Neuronal stem cell (in vitro differentiated cells): ENCODE measurements around the gene ACBD7.

Source experiments
- DNase-seq: peaks from one replicate; pipeline ENCODE4 v3.0.0-alpha.2; 2013; ENCODE audit warnings: low spot score
- H2AFZ ChIP-seq: one replicate; pipeline ENCODE4 v1.6.1; 2013; ENCODE audit warnings: mild to moderate bottlenecking, low read length, inconsistent platforms
- H2AK5ac ChIP-seq: 2 replicates; pipeline ENCODE4 v1.6.1; 2013; ENCODE audit warnings: low read depth, mild to moderate bottlenecking, inconsistent platforms, low read length, moderate library complexity, mixed read lengths
- H2BK120ac ChIP-seq: 2 replicates; pipeline ENCODE4 v1.6.1; 2013; ENCODE audit warnings: low read depth, mild to moderate bottlenecking, inconsistent platforms, low read length, moderate library complexity, mixed read lengths
- H2BK12ac ChIP-seq: one replicate; pipeline ENCODE4 v1.6.1; 2013; ENCODE audit warnings: low read length, inconsistent platforms
- H2BK15ac ChIP-seq: 2 replicates; pipeline ENCODE4 v1.6.1; 2013; ENCODE audit warnings: mild to moderate bottlenecking, low read length, inconsistent platforms, mixed read lengths
- H2BK5ac ChIP-seq: one replicate; pipeline ENCODE4 v1.6.1; 2013; ENCODE audit warnings: inconsistent platforms, mild to moderate bottlenecking, low read length, moderate library complexity
- H3K14ac ChIP-seq: one replicate; pipeline ENCODE4 v1.6.1; 2013; ENCODE audit warnings: low read length, inconsistent platforms
- H3K18ac ChIP-seq: 2 replicates; pipeline ENCODE4 v1.6.1; 2013; ENCODE audit warnings: low read length, inconsistent platforms
- H3K23ac ChIP-seq: 2 replicates; pipeline ENCODE4 v1.6.1; 2013; ENCODE audit warnings: low read depth, mild to moderate bottlenecking, mixed read lengths, low read length, inconsistent platforms; ENCODE audit not compliant: poor library complexity
- H3K27ac ChIP-seq: replicated peaks from 3 replicates; pipeline ENCODE4 v1.5.1; 2013; ENCODE audit warnings: low read length, inconsistent platforms
- H3K27me3 ChIP-seq, 3 experiments: 2 replicates each; pipeline ENCODE4 v1.6.1; 2013; ENCODE audit warnings: low read length in 3 of 3, mild to moderate bottlenecking in 2 of 3, inconsistent platforms in 1 of 3, low read depth in 1 of 3, mixed read lengths in 1 of 3, moderate library complexity in 1 of 3; ENCODE audit not compliant: control insufficient read depth in 3 of 3, insufficient read depth in 3 of 3
- H3K36me3 ChIP-seq, 2 donors: replicated peaks in 1 of 2; 2 replicates each; pipeline ENCODE4 v1.6.1; 2013; ENCODE audit warnings: low read length in 2 of 2; ENCODE audit not compliant: control insufficient read depth in 2 of 2, insufficient read depth in 2 of 2
- H3K4ac ChIP-seq: 2 replicates; pipeline ENCODE4 v1.6.1; 2013; ENCODE audit warnings: inconsistent platforms, mild to moderate bottlenecking, low read length, moderate library complexity
- H3K4me1 ChIP-seq, 2 donors: 1 replicate in 1 of 2; 2 replicates in 1 of 2; pipeline ENCODE4 v1.6.1; 2013; ENCODE audit warnings: low read length in 2 of 2, low read depth in 1 of 2; ENCODE audit not compliant: control insufficient read depth in 2 of 2, insufficient read depth in 1 of 2
- H3K4me2 ChIP-seq: one replicate; pipeline ENCODE4 v1.6.1; 2013; ENCODE audit warnings: mild to moderate bottlenecking, low read length, inconsistent platforms; ENCODE audit not compliant: insufficient read depth, poor library complexity, severe bottlenecking
- H3K4me3 ChIP-seq, 2 donors: 2 replicates each; pipeline ENCODE4 v1.5.1; 2013; ENCODE audit warnings: low read length in 2 of 2, mild to moderate bottlenecking in 2 of 2, inconsistent platforms in 1 of 2, moderate library complexity in 1 of 2
- H3K79me1 ChIP-seq: one replicate; pipeline ENCODE4 v1.6.1; 2013; ENCODE audit warnings: low read depth, mild to moderate bottlenecking, inconsistent platforms, low read length, moderate library complexity
- H3K9ac ChIP-seq: one replicate; pipeline ENCODE4 v1.6.1; 2013; ENCODE audit warnings: mild to moderate bottlenecking, low read depth, low read length, inconsistent platforms; ENCODE audit not compliant: poor library complexity
- H3K9me3 ChIP-seq, 2 donors: replicated peaks in 1 of 2; 2 replicates each; pipeline versions ENCODE3 to v1.6.1; 2013; ENCODE audit warnings: low read length in 2 of 2, mild to moderate bottlenecking in 2 of 2, inconsistent platforms in 1 of 2, low read depth in 1 of 2, mixed read lengths in 1 of 2, moderate library complexity in 1 of 2; ENCODE audit not compliant: control insufficient read depth in 2 of 2, insufficient read depth in 1 of 2
- H4K8ac ChIP-seq: one replicate; pipeline ENCODE4 v1.6.1; 2013; ENCODE audit warnings: low read depth, mild to moderate bottlenecking, inconsistent platforms, low read length, moderate library complexity
- H4K91ac ChIP-seq: one replicate; pipeline ENCODE4 v1.6.1; 2013; ENCODE audit warnings: low read length, low read depth, mild to moderate bottlenecking, inconsistent platforms; ENCODE audit not compliant: poor library complexity
- WGBS, 2 donors: extraction: QIAGEN DNeasy Blood & Tissue Kit; methylation state at CpG; one replicate each; pipeline ENCODE4 v1.1.7; 2013; ENCODE audit warnings: missing lambda C conversion rate in 2 of 2, mixed read lengths in 1 of 2; ENCODE audit not compliant: insufficient read length in 2 of 2, insufficient replicate concordance in 1 of 2; ENCODE audit errors: extremely low coverage in 2 of 2; 5-methylcytosine and 5-hydroxymethylcytosine counted together

ACBD7 gene

DNA sequence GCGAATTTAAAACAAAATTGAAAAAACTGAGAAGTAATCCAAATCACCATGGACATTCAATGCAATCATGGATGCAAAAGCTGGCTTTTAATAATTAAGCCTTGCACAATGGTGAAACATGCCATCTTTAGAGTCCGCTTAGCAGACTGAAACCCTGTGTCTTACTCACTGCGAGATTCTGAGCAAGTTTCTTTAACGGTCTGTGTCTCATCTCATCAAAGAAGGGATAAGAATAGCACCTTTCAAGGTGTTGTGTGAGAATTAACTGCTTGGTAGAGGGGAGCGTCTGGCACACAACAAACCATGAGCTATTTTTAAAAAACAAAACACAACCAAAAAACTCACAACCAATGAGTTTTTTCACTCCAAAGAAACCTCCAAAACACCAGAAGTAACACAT is 21.4 kb downstream of the ACBD7 start:
- H3K79me1 ChIP-seq = no peaks in the 10 kb centered on the region
- H3K9ac ChIP-seq = no peak overlapping the region
- H2BK5ac ChIP-seq = no peak overlapping the region
- no peak overlapping the region for H3K27ac ChIP-seq
- no peak for DNase-seq
- H3K4me2 ChIP-seq = no peak overlapping the region
- H2AFZ ChIP-seq = no peak overlapping the region
- no peak overlapping the region for H4K8ac ChIP-seq
- no peak overlapping the region for H3K4ac ChIP-seq
- no peak overlapping the region for H3K18ac ChIP-seq
- H2BK15ac ChIP-seq = no peak overlapping the region
- H3K27me3 ChIP-seq = no peaks in the 10 kb centered on the region
- no peak overlapping the region for H4K91ac ChIP-seq
- H2BK12ac ChIP-seq = no peak overlapping the region
- H3K9me3 ChIP-seq = peaks cover 1 to 12% of the 10 kb centered on the region in 2 donors
- WGBS, 2 donors = no CpG with 5 or more reads among the region's 5 CpGs
- no peaks in the 10 kb centered on the region for H3K4me1 ChIP-seq
- H2BK120ac ChIP-seq = no peak overlapping the region
- no peak overlapping the region for H3K23ac ChIP-seq
- H3K36me3 ChIP-seq = no peaks in the 10 kb centered on the region
- no peak overlapping the region for H2AK5ac ChIP-seq
- no peak overlapping the region for H3K14ac ChIP-seq
- H3K4me3 ChIP-seq = no peak overlapping the region

DNA sequence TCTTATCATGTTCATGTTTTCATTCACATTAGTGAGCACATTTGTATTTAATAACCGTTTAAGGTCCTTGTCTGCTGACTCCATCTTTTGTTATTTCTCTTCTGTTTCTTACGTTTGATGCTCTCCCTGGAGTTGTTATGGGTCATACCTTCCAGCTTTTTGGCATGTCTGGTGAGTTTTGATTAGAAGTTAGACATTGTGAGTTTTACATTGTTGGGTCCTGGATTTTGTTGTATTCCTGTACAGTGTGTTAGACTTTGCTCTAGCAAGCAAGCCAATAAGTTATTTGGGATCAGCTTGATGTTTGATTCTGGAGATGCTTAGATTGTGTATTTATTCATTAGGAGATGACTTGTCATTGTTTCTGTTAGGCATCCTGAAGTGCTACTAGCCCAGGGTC is 27.9 kb downstream of the ACBD7 start:
- H3K9ac ChIP-seq = no peak overlapping the region
- no peak overlapping the region for H3K4me3 ChIP-seq
- H3K14ac ChIP-seq = no peak overlapping the region
- no peak overlapping the region for H2BK12ac ChIP-seq
- no peak overlapping the region for H3K23ac ChIP-seq
- no peak overlapping the region for H2BK120ac ChIP-seq
- no peak overlapping the region for H4K91ac ChIP-seq
- no peaks in the 10 kb centered on the region for H3K79me1 ChIP-seq
- H3K4me2 ChIP-seq = no peak overlapping the region
- no peak overlapping the region for H2AFZ ChIP-seq
- no peak overlapping the region for H2BK5ac ChIP-seq
- H2BK15ac ChIP-seq = no peak overlapping the region
- DNase-seq = no peak
- WGBS, 2 donors = no CpG with 5 or more reads among the region's 2 CpGs
- H3K18ac ChIP-seq = no peak overlapping the region
- H3K36me3 ChIP-seq = no peaks in the 10 kb centered on the region
- no peak overlapping the region for H4K8ac ChIP-seq
- no peak overlapping the region for H3K4ac ChIP-seq
- no peaks in the 10 kb centered on the region for H3K4me1 ChIP-seq
- peaks cover 0 to 3% of the 10 kb centered on the region in 2 donors for H3K9me3 ChIP-seq
- H3K27me3 ChIP-seq = no peaks in the 10 kb centered on the region
- no peak overlapping the region for H2AK5ac ChIP-seq
- H3K27ac ChIP-seq = no peak overlapping the region

DNA sequence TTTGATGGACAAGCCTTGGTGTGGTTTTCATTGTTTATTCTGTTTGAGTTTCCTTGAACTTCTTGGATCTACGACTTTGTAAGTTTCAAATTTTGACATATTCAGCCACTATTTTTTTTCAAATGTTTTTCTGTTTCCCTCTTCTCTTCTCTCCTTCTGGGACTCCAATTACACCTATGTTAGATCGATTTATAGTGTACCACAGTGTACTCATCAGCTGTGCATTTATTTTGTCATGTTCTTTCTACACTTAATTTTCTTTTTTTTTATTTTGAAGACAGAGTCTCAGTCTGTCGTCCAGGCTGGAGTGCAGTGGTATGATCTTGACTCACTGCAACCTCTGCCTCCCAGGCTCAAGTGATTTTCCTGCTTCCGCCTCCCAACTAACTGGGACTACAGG is 28.7 kb downstream of the ACBD7 start:
- no peak for DNase-seq
- no peak overlapping the region for H2BK15ac ChIP-seq
- no peak overlapping the region for H3K14ac ChIP-seq
- no peaks in the 10 kb centered on the region for H3K27me3 ChIP-seq
- no peak overlapping the region for H4K8ac ChIP-seq
- H2BK12ac ChIP-seq = no peak overlapping the region
- H3K4ac ChIP-seq = no peak overlapping the region
- no peak overlapping the region for H3K23ac ChIP-seq
- H2AK5ac ChIP-seq = no peak overlapping the region
- H2AFZ ChIP-seq = no peak overlapping the region
- no peak overlapping the region for H3K9ac ChIP-seq
- WGBS, 2 donors = no CpG with 5 or more reads among the region's 4 CpGs
- no peak overlapping the region for H3K4me3 ChIP-seq
- H3K4me2 ChIP-seq = no peak overlapping the region
- no peak overlapping the region for H4K91ac ChIP-seq
- no peak overlapping the region for H3K27ac ChIP-seq
- H3K9me3 ChIP-seq = peaks cover 0 to 3% of the 10 kb centered on the region in 2 donors
- H3K4me1 ChIP-seq = no peaks in the 10 kb centered on the region
- H3K18ac ChIP-seq = no peak overlapping the region
- H3K36me3 ChIP-seq = no peaks in the 10 kb centered on the region
- no peaks in the 10 kb centered on the region for H3K79me1 ChIP-seq
- no peak overlapping the region for H2BK5ac ChIP-seq
- H2BK120ac ChIP-seq = no peak overlapping the region

DNA sequence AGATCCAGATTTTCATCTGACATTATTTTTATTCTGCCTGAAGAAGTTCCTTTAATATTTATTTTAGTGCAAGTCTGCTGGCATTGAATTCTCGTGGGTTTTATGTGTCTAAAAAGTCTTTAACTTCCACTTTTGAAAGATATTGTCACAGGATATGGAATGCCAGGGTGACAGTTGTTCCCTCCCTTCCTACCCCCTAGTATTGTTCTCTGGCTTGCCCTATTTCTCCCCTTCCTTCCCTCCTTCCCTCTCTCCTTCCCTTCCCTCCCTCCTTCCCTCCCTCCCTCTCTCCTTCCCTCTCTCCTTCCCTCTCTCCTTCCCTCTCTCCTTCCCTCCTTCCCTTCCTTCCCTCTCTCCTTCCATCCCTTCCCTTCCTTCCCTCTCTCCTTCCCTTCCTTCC is 29.9 kb downstream of the ACBD7 start:
- Histone ChIP-seq H3K79me1 (no peaks in the 10 kb centered on the region), H3K18ac (no peak overlapping the region)
- WGBS, 2 donors = no CpG with 5 or more reads among the region's 1 CpG

More for the DNA sequence above, 29.9 kb downstream of the ACBD7 start:
- no peaks in the 10 kb centered on the region for H3K27me3 ChIP-seq
- no peak overlapping the region for H3K4me2 ChIP-seq
- no peak overlapping the region for H2AFZ ChIP-seq
- no peak overlapping the region for H4K8ac ChIP-seq
- no peak overlapping the region for H2AK5ac ChIP-seq
- no peak overlapping the region for H2BK5ac ChIP-seq
- no peak overlapping the region for H3K9ac ChIP-seq
- no peaks in the 10 kb centered on the region for H3K36me3 ChIP-seq
- no peak overlapping the region for H3K23ac ChIP-seq
- H2BK12ac ChIP-seq = no peak overlapping the region
- H3K14ac ChIP-seq = no peak overlapping the region
- no peak overlapping the region for H4K91ac ChIP-seq
- no peak overlapping the region for H3K4ac ChIP-seq
- no peak overlapping the region for H3K4me3 ChIP-seq
- no peak overlapping the region for H3K27ac ChIP-seq
- H2BK15ac ChIP-seq = no peak overlapping the region
- H2BK120ac ChIP-seq = no peak overlapping the region
- H3K4me1 ChIP-seq = no peaks in the 10 kb centered on the region
- DNase-seq = no peak
- H3K9me3 ChIP-seq = peaks cover 0 to 3% of the 10 kb centered on the region in 2 donors
